ENCODE results near the gene R3HDM4. TPM values are rescaled to one million over a fixed set of nuclear protein-coding genes. Genes with fewer than 3 reads are reported as not detected.

R3HDM4 gene
- total and polyA plus RNA-seq, 10 donors: 41.0 to 175 (median 89.1) TPM

GRCh38 chr19:903266-903797 lies 9.7 kb downstream of the R3HDM4 start:
- no peak overlapping the region for H3K4me3 ChIP-seq
- H3K27ac ChIP-seq: peak overlapping the region in 1 of 8 donors; percentile 28
- H3K4me1 ChIP-seq: peaks cover 15 to 97% (median 46%) of the 10 kb centered on the region in 6 donors
- H3K27me3 ChIP-seq (replicated peaks in 1 of 7): no peaks in the 10 kb centered on the region
- H3K9me3 ChIP-seq: no peaks in the 10 kb centered on the region
- 80 to 91% (median 86%) methylated on average over 32 of the region's 32 CpGs for WGBS, 5 donors
- no peak for DNase-seq
- intact Hi-C loops (cut with DNase I; ENCODE audit: low total_unique reads): no loop called here
- TF ChIP-seq POLR2AphosphoS5 (IDR thresholded peaks at IDR 0.05): peak in 2 of 3 donors; percentile 20 to 29
- no peak for TF ChIP-seq CTCF (IDR thresholded peaks at IDR 0.05 in 8 of 11, conservative IDR thresholded peaks at IDR 0.05 in 3 of 11)
- peaks cover 0 to 62% (median 28%) of the 10 kb centered on the region in 6 donors for H3K36me3 ChIP-seq

DNA sequence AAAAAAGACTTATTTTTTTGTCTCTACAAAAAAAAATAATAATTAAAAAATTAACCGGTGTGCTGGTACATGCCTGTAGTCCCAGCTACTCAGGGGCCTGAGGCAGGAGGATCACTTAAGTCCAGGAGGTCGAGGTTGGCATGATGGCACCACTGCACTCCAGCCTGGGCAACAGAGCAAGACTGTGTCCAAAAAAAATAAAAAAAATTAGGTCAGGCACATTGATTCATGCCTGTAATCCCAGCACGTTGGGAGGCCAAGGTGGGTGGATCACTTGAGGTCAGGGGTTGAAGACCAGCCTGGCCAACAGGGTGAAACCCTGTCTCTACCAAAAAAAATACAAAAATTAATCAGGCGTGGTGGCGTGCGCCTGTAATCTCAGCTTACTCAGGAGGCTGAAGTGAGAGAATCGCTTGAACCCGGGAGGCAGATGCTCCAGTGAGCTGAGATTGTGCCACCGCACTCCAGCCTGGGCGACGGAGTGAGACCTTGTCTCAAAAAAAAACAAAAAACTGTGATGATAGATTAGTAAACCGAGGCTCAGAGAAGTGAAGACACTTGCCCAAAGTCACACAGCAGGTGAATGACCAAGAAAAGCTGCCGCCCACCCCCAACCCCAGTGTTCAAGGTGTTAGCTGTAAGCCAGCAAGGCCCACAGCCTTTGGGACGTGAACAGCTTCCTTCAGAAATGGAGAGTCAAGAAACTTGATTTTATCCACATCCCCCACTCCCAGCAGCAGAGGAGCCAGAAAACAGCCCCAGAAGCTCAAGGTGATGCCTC lies 10.4 kb downstream of the R3HDM4 start:
- WGBS, 5 donors: 83 to 93% (median 91%) methylated on average over 14 of the region's 14 CpGs
- peaks cover 8 to 90% (median 39%) of the 10 kb centered on the region in 6 donors for H3K4me1 ChIP-seq
- peak overlapping the region in 1 of 8 donors; percentile 28 for H3K27ac ChIP-seq
- TF ChIP-seq POLR2AphosphoS5 (IDR thresholded peaks at IDR 0.05): no peak
- no peak for TF ChIP-seq POLR2A (IDR thresholded peaks at IDR 0.05)
- no peak for TF ChIP-seq CTCF (IDR thresholded peaks at IDR 0.05 in 8 of 11, conservative IDR thresholded peaks at IDR 0.05 in 3 of 11)
- H3K27me3 ChIP-seq (replicated peaks in 1 of 7): no peaks in the 10 kb centered on the region
- intact Hi-C loops (cut with DNase I; ENCODE audit: low total_unique reads): no loop called here
- peaks cover 0 to 68% (median 29%) of the 10 kb centered on the region in 6 donors for H3K36me3 ChIP-seq
- H3K4me3 ChIP-seq: no peak overlapping the region
- H3K9me3 ChIP-seq: no peaks in the 10 kb centered on the region
- no peak for DNase-seq

- H3K4me3 ChIP-seq: no peak overlapping the region
- peak overlapping the region in 1 of 8 donors; percentile 13 for H3K27ac ChIP-seq
- TF ChIP-seq POLR2A (IDR thresholded peaks at IDR 0.05) (no peak), POLR2AphosphoS5 (IDR thresholded peaks at IDR 0.05) (peak in 1 of 3 donors; percentile 0)
- peaks cover 0 to 74% (median 34%) of the 10 kb centered on the region in 6 donors for H3K36me3 ChIP-seq
- 70 to 83% (median 74%) methylated on average over 7 of the region's 7 CpGs for WGBS, 5 donors
- peaks cover 2 to 84% (median 33%) of the 10 kb centered on the region in 6 donors for H3K4me1 ChIP-seq
- no peaks in the 10 kb centered on the region for H3K27me3 ChIP-seq (replicated peaks in 1 of 7)
- DNase-seq: no peak
- intact Hi-C loops (cut with DNase I; ENCODE audit: low total_unique reads): no loop called here
- H3K9me3 ChIP-seq: no peaks in the 10 kb centered on the region
Measured at GRCh38 chr19:902093-902370, 11.0 kb downstream of the R3HDM4 start.

- WGBS, 5 donors: 87 to 92% (median 92%) methylated on average over 17 to 27 of the region's 27 CpGs
- Histone ChIP-seq H3K27me3 (replicated peaks in 1 of 7) (no peaks in the 10 kb centered on the region), H3K27ac (peak overlapping the region in 1 of 8 donors; percentile 42), H3K36me3 (peaks cover 0 to 80% (median 40%) of the 10 kb centered on the region in 6 donors), H3K9me3 (no peaks in the 10 kb centered on the region), H3K4me3 (no peak overlapping the region), H3K4me1 (peaks cover 0 to 78% (median 27%) of the 10 kb centered on the region in 6 donors)
- intact Hi-C loops (cut with DNase I; ENCODE audit: low total_unique reads): no loop called here
- no peak for TF ChIP-seq CTCF (IDR thresholded peaks at IDR 0.05 in 8 of 11, conservative IDR thresholded peaks at IDR 0.05 in 3 of 11)
- no peak for TF ChIP-seq POLR2A (IDR thresholded peaks at IDR 0.05)
- TF ChIP-seq POLR2AphosphoS5 (IDR thresholded peaks at IDR 0.05): peak in 1 of 3 donors; percentile 51
- DNase-seq: no peak
Measured at GRCh38 chr19:901216-902092, 11.6 kb downstream of the R3HDM4 start.
